Esophagus mucosa (tissue), 1 donor: ENCODE measurements around the gene IP6K2. TPM values are rescaled to one million over a fixed set of nuclear protein-coding genes. Genes with fewer than 3 reads are reported as not detected.

Experiments
- ATAC-seq: fragments of 200-7000 bp; cut with Tn5 transposase; one replicate; pipeline ENCODE4 v1.9.1; 2020
- total RNA-seq: library from RNA; stranded (reverse); gene quantifications from one replicate; pipeline ENCODE4 v1.2.4, GENCODE V29; 2023
- donor health status: DM: yes; HTN: yes; CAD: no.

IP6K2 gene
- total RNA-seq, 1 donor from 2014 or later = 53.1 TPM

DNA sequence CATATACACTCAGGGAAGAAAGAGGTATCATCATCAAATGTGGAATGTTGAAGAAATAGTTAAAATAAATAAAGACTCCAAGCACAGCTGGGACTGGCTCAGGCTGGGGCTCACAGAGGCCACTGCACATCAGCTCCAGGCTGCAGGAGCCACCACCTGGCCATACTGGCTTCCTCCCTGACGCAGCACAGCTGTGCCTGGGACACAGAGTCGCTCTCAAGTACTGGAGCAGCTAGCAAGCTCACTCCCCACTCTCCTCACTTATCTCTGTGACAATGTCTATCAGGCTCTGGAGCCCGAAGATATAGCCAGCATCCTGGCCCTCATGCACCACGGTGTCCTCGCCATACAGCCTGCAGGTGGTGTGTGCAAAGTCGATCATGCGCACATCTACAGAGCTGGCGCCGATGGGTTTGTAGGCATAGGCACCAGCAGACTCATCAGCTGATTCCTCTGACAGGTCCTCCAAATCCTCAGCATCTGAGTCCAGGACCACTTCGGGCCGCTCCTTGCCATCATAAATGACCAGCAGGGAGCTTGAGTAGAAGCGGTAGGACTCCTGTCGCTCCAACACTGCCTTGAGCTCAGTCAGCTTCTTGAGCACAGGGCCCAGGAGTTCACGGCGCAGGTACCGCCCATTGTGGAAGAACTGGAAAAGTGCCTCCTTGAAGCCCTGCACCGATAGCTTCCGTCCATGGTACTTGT lies 28.8 kb downstream of the IP6K2 start:
- no peak for ATAC-seq

DNA sequence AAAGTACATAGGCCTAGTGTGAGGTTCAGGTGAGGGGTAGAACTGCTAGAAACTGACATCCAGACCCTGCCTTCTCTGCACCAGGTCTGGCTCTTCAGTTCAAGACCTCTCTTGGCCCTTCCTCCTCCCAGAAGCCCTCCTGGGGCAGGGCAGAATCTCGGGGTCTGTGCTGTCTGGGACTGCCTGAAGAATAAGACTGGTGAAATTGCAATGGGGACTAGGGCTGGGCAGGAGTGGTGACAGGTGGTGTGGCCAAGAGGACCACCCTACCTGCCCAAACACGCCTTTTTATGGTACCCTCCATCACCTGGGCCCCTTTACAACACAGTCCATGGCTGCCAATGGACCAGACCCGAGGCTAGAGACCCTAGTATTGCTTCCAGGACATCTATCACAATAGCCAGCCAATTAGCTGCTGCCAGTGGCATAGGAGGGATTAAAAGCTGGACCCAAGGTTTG lies 29.8 kb downstream of the IP6K2 start:
- no peak for ATAC-seq

DNA sequence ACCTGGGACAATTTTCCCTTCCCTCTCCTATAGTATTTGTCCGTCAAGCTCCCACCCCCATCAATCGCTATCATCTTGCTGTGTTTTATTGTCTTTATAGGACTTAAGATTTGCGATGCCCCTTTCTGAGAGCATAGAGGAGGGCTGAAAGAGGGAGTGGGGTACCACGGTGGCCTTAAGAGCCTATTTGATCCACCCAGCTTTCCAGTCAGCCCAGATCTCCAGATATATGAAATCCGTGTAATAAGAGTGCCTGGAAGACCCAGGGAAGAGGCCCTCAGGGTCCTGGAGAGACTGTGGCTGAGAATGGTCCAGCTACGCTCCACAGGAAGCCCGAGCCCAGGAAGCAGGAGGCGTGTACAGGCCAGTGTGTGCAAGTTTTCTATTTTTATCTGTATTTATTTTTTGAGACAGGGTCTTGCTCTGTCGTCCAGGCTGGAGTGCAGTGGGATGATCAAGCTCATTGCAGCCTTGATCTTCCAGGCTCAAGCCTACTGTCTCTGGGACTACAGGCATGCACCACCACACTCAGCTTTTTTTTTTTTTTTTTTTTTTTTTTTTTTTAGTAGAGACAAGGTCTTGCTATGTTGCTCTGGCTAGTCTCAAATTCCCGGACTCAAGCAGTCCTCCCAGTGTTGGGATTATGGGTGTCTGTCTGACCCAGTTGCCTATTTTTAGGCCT lies 30.3 kb downstream of the IP6K2 start:
- no peak for ATAC-seq

DNA sequence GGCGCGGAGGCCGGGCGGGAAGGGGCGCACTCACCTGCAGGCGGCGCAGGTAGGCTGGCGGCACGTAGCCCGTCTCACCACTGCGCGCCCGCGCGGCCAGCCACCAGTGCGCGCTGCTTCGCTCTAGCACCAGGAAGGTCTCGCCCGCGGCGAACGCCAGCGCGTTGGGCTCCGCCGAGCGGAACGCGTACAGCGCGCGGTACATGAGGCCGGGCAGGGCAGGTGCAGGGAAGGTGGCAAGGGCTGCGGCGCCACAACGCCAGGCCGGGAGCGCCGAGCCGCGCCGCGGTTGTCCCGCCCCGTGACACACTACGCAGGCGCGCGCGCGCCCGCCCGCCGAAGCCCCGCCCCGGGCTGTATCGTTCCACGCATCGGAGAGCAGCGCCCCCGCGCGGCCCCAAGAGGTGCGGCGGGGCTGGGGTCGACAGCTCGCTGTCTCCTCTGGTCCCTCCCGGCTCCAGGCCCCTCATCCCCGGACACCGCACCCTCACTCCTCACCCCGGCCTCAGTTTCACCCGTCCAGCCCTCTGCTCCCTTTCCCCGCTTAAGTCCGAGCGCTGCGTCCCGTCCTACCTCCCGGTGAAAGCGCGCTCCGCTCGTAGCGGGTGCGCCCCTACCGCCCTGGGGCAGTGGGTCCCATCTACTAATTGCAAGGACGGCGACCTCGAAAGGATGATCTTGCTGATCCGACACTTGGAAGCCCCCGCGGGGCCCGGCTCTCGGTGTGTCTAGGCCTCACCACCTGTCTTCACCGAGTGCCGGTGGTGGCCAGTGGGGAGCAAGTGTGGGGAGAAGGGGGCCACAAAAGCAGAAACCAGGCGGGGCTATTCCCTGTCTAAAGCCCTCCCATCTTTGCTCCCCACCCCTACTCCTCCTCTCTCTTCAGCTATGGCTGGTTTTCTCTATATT lies 31.2 kb downstream of the IP6K2 start, which contains the start of gene NCKIPSD:
Gene NCKIPSD, minus strand, starts transcription at position 313 of the 909 bp plus-strand sequence. Its CDS starts 108 bp downstream, at position 205.
- ATAC-seq = peak; percentile 92

DNA sequence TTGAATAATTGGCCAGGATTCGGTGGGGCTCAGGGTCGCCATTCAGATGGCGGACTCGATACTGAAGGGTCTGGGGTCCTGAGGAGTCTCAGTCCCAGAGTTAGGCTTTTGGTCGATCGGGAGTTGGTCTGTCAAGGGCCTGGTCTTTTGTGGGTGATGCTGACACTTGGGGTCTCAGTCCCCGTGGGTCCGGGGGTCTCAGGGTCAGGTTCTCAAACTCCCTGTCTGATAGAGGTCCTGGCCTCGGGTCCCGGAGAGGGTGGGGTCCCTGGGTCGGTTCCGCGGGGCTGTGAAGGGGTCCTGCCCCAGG lies 31.8 kb downstream of the IP6K2 start:
- ATAC-seq = no peak

DNA sequence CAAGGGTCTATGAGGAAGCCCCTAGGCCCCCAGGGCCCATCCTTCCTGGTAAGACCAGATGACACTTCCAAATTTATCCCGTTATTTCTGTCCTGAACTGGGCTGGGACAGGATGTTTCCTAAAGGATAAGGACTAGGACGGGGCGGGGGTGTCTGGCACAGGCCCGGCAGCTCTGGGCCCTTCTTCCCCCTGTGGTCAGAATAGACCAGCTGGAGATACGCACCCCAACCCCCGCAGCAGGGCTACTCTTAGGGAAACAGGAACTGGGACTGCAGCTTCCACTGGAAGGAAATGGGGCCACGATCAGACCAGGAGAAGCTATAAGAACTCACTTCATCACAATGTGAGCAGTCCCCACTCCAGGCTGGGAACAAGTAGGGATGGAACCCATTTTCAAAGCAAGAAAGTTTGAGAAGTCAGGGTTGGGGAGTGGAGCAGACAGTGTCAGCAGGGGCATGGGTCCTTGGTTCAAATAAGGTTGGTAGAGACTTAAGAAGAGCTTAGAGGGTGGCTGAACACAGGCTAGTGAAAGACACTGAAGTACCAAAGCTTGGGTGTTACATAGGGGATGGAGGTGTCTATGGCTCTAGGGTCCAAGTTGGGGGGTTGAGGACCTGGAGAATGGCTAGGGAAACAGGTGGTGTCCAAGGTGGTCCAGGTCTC lies 32.4 kb downstream of the IP6K2 start:
- no peak for ATAC-seq

DNA sequence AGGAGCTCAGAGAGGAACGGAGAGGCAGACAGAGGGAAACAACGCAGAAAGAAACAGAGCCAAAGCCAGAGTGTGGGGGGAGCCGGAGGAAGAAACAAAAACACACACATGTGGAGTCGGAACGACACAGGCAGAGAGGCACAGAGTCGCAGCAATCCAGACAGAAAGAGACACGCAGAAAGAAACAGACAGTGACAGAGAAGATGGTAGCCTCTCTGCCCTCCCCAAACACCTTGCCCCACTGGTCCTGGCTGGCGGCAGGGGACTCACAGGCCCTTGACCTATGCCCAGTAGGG lies 33.0 kb downstream of the IP6K2 start:
- no peak for ATAC-seq

DNA sequence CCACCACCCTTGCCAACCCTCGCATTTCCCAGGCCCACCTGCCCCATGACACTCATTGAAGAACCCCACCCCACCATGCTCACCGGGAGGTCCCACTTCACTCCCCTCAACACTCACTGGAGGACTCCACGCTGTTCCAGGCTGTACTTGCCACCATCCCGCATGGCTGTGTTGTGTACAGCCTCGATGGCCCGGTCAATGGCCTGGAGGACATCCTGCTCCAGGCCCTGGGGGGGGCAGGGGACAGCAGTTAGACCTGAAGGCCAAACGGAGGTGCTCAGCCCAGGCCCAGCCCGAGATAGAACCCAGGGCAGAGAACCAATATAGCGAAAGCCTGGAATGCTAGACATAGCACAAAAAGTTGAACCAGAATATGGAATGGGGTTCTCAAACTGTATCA lies 34.2 kb downstream of the IP6K2 start:
- ATAC-seq = no peak

DNA sequence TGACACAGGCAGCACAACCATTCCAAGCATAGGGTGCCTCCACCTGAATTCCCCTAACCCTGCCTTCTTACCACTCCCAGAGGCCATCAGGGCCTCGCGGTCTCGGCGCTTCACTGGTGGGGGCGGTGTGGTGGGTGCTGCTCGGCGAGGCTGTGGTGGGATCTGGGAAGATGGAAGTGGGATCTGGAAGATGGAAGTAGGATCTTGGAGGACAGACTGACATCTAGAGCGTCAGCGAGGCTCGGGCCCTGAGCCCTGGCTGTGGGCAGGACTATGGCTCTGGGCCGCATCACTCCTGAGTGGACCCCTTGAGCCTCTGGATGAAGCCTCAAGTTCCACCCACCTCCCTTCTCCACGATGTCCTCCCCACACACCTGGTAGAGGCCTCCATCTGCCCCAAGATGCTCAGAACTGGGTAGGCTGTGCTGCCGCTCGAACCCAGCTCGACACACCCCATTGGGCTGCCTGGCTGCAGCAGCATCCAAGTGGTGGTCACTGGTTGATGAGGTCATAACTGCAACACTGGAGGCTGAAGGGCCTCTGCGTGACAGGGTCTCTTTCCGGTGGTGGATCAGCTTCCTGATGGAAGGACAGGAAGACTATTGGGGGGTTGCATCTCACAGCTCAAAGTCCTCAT lies 34.9 kb downstream of the IP6K2 start:
- no peak for ATAC-seq

DNA sequence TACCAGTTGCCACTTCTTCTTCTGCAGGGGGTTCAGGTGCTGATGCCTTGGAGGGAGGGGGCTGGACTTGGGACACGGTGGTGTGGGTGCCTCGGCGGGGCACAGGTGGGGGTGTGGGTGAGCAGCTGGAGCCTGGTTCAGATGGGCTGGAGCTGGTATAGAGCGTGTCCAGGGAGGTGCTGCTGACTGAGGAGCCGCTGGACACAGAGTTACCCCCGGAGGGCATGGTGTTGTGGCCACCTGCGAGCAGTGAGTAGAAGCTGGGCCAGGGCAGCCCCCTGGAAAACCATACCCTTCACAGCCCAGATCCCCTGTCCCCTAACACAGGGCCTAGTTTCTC lies 35.5 kb downstream of the IP6K2 start:
- no peak for ATAC-seq

DNA sequence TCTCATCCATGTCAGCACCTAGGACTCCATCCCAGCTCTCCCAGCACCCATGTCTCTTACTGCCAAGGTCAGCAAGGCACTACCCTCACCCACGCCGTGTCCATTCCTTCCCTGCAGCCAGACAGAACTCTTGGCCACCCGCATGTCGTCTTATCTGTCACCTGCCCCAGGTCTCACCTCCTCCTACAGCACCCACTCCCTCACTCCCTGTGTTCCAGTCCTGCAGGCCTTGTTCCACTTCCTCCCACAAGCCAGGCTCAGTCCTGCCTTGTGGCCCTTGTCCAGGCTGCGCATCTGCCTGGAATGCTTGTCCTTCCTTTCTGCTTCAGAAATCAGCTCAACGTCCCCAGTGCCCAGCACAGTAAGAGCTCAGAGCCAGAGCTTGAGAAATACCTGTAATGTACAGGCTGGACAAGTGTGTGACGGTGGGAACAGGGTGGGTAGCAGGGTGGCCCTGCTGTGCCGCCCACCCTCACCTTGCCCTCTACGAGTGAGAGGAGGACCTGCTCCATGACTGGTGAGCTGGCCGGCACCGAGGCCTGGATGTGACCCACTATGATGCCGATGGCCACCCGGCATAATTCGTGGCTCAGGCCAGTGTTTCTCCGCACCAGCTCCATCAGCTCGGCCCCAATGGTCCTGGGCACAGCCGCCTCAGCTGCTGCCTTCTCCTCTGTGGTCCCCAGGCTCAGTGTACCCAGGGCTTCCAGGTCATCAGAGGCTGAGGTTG lies 36.0 kb downstream of the IP6K2 start:
- ATAC-seq = no peak

DNA sequence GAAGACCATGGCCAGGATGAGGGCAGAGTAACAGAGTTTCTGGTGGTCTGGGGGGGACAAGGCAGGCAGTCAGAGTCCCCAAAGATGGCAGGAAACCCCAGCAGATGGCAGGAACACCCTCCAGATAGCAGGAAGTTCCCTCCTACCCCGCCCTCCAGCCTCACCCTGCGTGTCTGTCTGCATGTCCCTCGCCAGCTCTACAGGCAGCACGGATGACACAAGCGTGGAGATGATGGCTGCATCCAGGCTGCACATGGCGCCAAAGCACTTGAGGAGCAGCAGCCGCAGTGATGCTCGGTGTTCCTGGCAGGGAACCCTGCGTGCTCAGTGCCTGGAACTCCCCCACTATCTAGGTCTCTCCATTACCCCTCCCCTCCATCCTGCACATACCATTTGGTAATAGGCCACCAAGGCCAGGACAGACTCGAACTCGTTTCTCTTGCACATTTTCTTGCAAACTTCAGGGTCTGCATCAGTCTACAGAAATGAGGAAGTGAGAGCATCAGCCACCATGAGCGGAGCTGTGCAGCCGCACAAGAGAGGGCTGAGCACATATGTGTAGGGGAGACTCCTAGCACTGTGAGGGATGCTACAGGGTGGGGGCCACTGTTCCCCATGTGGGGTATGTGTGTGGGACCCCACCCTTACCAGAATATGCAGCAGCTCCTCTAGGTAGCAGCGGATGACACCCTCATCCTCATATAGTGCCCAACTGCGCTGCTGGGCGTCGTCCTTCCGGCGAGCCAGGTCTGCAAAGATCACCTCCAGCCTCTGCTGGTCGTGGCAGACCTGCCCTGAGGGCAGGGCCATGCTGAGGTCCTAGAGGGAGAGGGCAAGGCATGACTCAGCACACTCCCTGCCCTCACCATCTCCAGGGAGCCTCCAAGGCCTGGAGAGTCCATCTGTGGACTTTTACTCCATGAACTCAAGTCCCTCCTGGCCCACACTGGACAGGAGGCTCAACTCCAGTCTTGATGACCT lies 37.3 kb downstream of the IP6K2 start:
- no peak for ATAC-seq

DNA sequence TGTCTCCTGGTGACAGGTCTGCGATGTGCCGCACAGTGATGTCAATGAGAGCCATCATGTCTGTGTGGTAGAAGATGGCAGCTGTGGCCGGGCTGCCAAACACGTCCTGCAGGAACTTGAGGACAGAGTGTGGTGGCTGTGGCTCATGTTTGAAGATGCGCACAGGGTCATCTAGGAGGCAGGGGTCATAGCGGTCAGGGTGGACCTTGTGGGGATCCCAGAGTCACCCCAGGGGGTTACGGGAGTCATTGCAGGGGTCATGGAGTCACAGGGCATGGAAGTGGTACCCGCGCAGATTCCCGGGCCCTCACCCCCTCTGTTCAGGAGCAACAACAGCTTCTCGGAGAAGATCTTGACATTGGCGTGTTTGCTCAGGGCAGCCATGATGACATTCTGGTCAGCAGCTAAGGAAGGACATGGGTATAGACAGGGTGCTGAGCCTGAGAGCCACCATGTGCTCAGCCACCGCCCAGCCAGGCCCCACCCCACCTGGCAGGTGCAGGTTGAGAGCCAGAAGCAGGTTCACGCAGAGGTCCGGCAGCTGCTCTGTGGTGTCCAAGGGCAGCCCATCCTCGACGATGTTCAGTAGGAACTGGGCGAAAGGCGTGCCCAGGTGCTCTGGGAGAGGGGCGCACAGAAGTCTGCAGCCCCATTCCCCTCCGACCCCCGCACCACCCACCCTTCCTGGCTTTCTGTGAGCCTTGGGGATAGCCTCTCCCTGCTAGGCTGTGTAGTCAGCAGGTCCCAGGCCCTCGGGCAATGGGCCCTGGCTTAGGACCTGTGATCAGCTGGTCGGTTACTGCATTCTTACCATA lies 38.2 kb downstream of the IP6K2 start:
- no peak for ATAC-seq

DNA sequence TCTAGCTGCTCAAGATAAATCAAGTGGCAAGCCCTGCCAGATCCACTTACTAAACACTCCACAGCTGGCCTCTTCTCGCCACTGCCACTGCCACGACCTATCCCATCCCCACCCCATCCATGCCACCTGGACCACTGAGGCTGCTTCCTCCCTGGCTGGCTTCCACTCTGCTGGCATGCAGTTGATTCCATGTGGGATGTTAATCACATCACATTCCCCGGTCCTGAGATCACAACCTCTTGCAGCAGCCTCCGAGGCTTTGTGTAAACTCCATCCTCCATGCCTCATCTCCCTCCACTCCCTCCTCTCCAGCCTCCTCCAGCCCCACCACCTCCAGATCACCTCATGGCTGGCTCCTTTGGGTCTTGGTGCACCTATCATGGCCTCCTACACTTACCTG lies 39.0 kb downstream of the IP6K2 start:
- no peak for ATAC-seq

DNA sequence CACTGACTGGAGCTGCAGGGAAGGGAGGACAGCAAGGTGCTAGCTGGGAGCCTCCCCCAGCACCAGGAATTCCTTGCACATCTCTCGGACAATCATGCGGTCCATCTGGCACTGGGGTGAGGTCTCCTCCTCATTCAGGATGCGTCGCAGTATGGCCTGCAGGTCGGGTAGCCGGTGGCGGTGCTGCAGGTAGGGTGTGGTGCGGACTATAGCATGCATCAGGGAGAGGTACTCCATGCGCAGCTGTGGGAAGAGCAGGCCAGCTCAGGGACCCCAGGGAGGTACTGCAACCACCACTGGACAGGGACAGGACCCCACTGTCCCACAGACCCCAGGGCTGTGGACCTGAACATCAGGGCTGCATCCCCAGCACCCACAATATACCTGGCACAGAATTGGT lies 42.5 kb downstream of the IP6K2 start:
- ATAC-seq = peak; percentile 11

DNA sequence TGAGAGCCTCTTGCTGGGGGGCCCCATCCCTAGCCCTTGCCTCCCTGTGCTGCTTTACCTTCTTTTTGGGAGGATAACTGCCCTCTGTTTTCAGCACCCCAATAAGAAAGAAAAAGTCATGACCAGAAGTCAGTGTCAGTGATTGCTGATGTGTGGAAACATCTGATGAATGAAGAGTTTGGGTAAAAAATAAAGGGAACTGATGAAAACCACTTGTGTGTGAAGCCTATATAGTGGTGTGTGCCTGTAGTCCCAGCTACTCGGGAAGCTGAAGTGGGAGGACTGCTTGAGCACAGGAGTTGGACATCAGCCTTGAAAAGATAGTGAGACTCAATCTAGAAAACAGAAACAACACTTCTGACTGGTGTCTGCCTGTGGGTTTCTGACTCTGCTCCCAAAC lies 44.5 kb downstream of the IP6K2 start:
- no peak for ATAC-seq

DNA sequence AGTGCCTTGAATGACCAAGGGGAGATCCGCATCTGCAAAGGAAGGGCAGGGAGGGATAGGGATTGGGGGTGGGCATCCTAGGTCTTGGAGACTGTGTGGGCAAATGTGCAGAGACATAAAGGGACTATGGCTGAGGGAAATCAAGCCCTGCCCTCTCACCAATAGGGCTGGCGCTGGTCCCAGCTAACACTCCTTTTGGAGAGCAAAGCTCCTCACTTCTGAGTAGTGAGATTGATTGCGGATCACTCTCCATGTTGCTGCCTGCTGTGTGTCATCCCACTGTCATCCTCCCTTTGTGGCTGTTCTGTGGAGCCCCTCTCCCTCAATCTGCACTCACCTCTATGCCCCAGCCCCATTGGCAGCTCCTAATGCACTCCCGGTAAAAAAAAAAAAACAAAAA lies 52.1 kb downstream of the IP6K2 start:
- ATAC-seq = no peak

DNA sequence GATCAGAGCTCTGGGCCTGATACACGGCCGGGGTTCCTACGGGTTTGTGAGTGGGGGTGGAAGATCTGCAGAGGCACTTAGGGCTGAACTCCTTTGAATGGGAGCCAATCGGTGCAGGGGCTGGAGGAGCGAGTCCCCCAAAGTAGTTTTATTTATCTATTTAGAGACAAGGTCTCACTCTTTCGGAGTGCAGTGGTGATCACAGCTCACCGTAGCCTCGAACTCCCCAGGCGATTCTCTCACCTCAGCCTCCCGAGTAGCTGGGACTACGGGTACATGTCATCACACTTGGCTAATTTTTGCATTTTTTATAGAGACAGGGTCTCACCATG lies 52.7 kb downstream of the IP6K2 start:
- no peak for ATAC-seq

DNA sequence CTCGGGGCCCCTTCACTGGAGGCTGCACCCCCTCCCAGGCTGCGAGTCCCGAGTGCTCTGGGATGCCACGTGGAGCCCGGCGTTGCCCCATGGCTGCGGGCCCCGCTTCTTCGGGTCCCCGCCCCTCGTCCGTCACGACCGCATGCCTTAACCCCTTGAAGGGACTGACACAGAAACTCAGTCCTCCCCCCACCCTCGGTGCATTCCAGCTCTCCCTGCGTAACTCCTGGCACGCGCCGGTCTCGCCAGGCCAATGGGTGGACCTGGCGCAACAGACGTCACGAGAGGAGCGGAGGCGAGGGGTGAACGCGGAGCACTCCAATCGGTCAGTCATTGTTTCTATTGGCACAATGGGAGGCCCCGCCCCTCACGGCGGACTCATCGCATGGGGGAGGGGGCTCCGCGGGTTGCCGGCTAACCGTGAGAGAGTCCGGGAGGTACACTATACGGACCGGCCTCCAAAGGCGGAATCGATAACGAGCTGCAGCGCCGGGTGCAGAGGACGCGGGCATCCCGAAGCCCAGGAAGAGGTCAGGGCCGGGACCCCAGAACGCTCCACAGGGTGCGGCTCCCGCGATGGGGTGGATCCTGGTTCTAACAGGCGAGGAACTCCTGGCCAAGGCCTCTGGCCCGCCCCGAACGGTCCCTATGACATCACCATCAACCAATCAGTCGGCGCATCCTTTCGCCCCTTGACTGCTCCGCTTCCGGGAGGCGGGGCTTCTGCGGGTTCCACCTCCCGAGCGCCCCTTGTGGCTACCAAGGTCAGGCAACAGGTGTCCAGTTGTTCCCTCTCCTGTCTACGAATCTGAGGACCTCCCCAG lies 53.3 kb downstream of the IP6K2 start:
- ATAC-seq = peak; percentile 88
